PC-9 (cell line): ENCODE results near the gene AUH. TPM values are rescaled to one million over a fixed set of nuclear protein-coding genes. Genes with fewer than 3 reads are reported as not detected.

Experiments
- BruUV-seq: library from RNA; stranded (reverse); fragments of 400-500 nt; replicated peaks from 2 replicates; lab custom pipeline; 2021; lab: Mats Ljungman, UMichigan
- CTCF ChIA-PET: fragments of 300-600 bp; sonication (Branson Sonifier 250); formaldehyde crosslinking; loops from one replicate; lab custom pipeline; 2022; ENCODE audit warnings: antibody characterized with exemption; lab: Charles Lee
- POLR2A ChIA-PET: fragments of 300-600 bp; sonication (Branson Sonifier 250); formaldehyde crosslinking; loops from one replicate; lab custom pipeline; 2022; ENCODE audit warnings: antibody characterized with exemption; ENCODE audit not compliant: unreplicated experiment; lab: Charles Lee
- DNase-seq, 2 experiments: peaks; one replicate each; pipeline versions ENCODE4 v3.0.0 to v3.0.0-alpha.2; 2015 to 2022; ENCODE audit warnings: mixed read lengths in 1 of 2
- H2AFZ ChIP-seq: fragments of 200-600 bp; sonication (generic); 2 replicates; pipeline ENCODE4 v1.8.1; 2017; ENCODE audit warnings: antibody characterized with exemption
- H3F3A ChIP-seq: fragments of 200-600 bp; sonication (generic); 2 replicates; pipeline ENCODE4 v1.8.1; 2017; ENCODE audit warnings: antibody characterized with exemption, mild to moderate bottlenecking, low read depth; ENCODE audit not compliant: insufficient read depth
- H3K27ac ChIP-seq: fragments of 200-600 bp; sonication (generic); 2 replicates; pipeline ENCODE4 v1.6.1; 2016; ENCODE audit warnings: mixed run types
- H3K27me3 ChIP-seq: fragments of 200-600 bp; sonication (generic); 2 replicates; pipeline ENCODE4 v1.6.1; 2016; ENCODE audit warnings: low read depth, mixed run types; ENCODE audit not compliant: insufficient read depth
- H3K36me3 ChIP-seq: fragments of 200-600 bp; sonication (generic); 2 replicates; pipeline ENCODE4 v1.6.1; 2016; ENCODE audit warnings: low read depth, mixed run types
- H3K4me1 ChIP-seq: fragments of 200-600 bp; sonication (generic); replicated peaks from 2 replicates; pipeline ENCODE4 v1.6.1; 2016; ENCODE audit warnings: mixed run types; ENCODE audit not compliant: insufficient read depth
- H3K4me2 ChIP-seq: fragments of 200-600 bp; sonication (generic); 2 replicates; pipeline ENCODE4 v1.6.1; 2017; ENCODE audit warnings: mixed run types
- H3K4me3 ChIP-seq: fragments of 200-600 bp; sonication (generic); 2 replicates; pipeline ENCODE4 v1.6.1; 2016; ENCODE audit warnings: mixed run types
- H3K79me2 ChIP-seq: fragments of 200-600 bp; sonication (generic); 2 replicates; pipeline ENCODE4 v1.6.1; 2017; ENCODE audit warnings: low read depth, mixed run types
- H3K9me2 ChIP-seq: fragments of 200-600 bp; sonication (generic); 2 replicates; pipeline ENCODE4 v1.8.1; 2017; ENCODE audit warnings: mild to moderate bottlenecking; ENCODE audit not compliant: insufficient read depth
- H3K9me3 ChIP-seq: fragments of 200-600 bp; sonication (generic); 2 replicates; pipeline ENCODE4 v1.8.1; 2016; ENCODE audit warnings: low read depth; ENCODE audit not compliant: insufficient read depth
- H4K20me1 ChIP-seq: fragments of 200-600 bp; sonication (generic); 2 replicates; pipeline ENCODE4 v1.8.1; 2017; ENCODE audit not compliant: insufficient read depth
- CTCF ChIP-seq: fragments of 200-600 bp; sonication (generic); conservative IDR thresholded peaks from 2 replicates; pipeline ENCODE4 v1.6.1; 2017; ENCODE audit warnings: mixed run types, antibody characterized with exemption, mild to moderate bottlenecking, moderate library complexity
- EZH2 ChIP-seq: fragments of 200-600 bp; sonication (generic); IDR thresholded peaks from 2 replicates; pipeline ENCODE4 v1.8.0; 2017; ENCODE audit warnings: antibody characterized with exemption, low read depth
- intact Hi-C: fragments of 100-400 bp; cut with micrococcal nuclease; formaldehyde crosslinking; loops from one replicate; pipeline ENCODE4 v1.10.0; 2022; ENCODE audit not compliant: unreplicated experiment
- total RNA-seq: library from RNA; stranded (reverse); gene quantifications from 2 replicates; pipeline ENCODE4 v1.2.3, GENCODE V29; 2021

Gene AUH
- total RNA-seq, 1 experiment from 2014 or later = 24.9 TPM

- no peaks in the 10 kb centered on the region for H3K79me2 ChIP-seq
- TF ChIP-seq CTCF (no peak), EZH2 (no peak)
- H3K4me1 ChIP-seq = no peaks in the 10 kb centered on the region
- H3K36me3 ChIP-seq = no peaks in the 10 kb centered on the region
- no peak overlapping the region for H3K27ac ChIP-seq
- H4K20me1 ChIP-seq = no peaks in the 10 kb centered on the region
- intact Hi-C loops = no loop called here
- no peaks in the 10 kb centered on the region for H3F3A ChIP-seq
- no peak overlapping the region for H2AFZ ChIP-seq
- no peaks in the 10 kb centered on the region for H3K9me3 ChIP-seq
- no peak for DNase-seq
- no peaks in the 10 kb centered on the region for H3K27me3 ChIP-seq
- no peaks in the 10 kb centered on the region for H3K9me2 ChIP-seq
- CTCF ChIA-PET = no interaction called here
- POLR2A ChIA-PET = no interaction called here
- no peak overlapping the region for H3K4me2 ChIP-seq
- BruUV-seq = no TSS peak
- H3K4me3 ChIP-seq = no peak overlapping the region
Observed at GRCh38 chr9:91231619-91232018, 130.1 kb downstream of the AUH start.

GRCh38 chr9:91223000-91223399, 138.7 kb downstream of the AUH start:
- no peaks in the 10 kb centered on the region for H3K9me3 ChIP-seq
- no peak overlapping the region for H3K27ac ChIP-seq
- no peaks in the 10 kb centered on the region for H3K4me1 ChIP-seq
- no peak for TF ChIP-seq EZH2
- TF ChIP-seq CTCF = no peak
- 0 out of 2 replicates have a peak, but pooled peaks cover 5% of the 10 kb centered on the region for H3K36me3 ChIP-seq
- no peak for DNase-seq
- BruUV-seq = no TSS peak
- no peak overlapping the region for H2AFZ ChIP-seq
- H3K4me2 ChIP-seq = no peak overlapping the region
- H3F3A ChIP-seq = no peaks in the 10 kb centered on the region
- H3K9me2 ChIP-seq = no peaks in the 10 kb centered on the region
- H4K20me1 ChIP-seq = no peaks in the 10 kb centered on the region
- POLR2A ChIA-PET = no interaction called here
- intact Hi-C loops = no loop called here
- CTCF ChIA-PET = no interaction called here
- H3K27me3 ChIP-seq = no peaks in the 10 kb centered on the region
- no peak overlapping the region for H3K4me3 ChIP-seq
- no peaks in the 10 kb centered on the region for H3K79me2 ChIP-seq

GRCh38 chr9:91222457-91222856, 139.3 kb downstream of the AUH start:
- CTCF ChIA-PET = no interaction called here

More at GRCh38 chr9:91222457-91222856, 139.3 kb downstream of the AUH start:
- TF ChIP-seq EZH2 (no peak), CTCF (no peak)
- Histone ChIP-seq H3K4me3 (no peak overlapping the region), H3K9me2 (no peaks in the 10 kb centered on the region), H3K36me3 (0 out of 2 replicates have a peak, but pooled peaks cover 5% of the 10 kb centered on the region), H4K20me1 (no peaks in the 10 kb centered on the region), H3K4me2 (no peak overlapping the region), H3K27ac (no peak overlapping the region), H3K4me1 (no peaks in the 10 kb centered on the region), H3K79me2 (no peaks in the 10 kb centered on the region), H2AFZ (no peak overlapping the region), H3K27me3 (no peaks in the 10 kb centered on the region), H3K9me3 (no peaks in the 10 kb centered on the region), H3F3A (no peaks in the 10 kb centered on the region)
- intact Hi-C loops = no loop called here
- no peak for DNase-seq
- BruUV-seq = no TSS peak
- POLR2A ChIA-PET = interaction anchor here (0.5 kb wide), 1 partner anchor 208 kb away, joined by 5 read pairs; no protein-coding TSS in a partner anchor
